ENCODE data around the gene CFAP20. TPM values are rescaled to one million over a fixed set of nuclear protein-coding genes. Genes with fewer than 3 reads are reported as not detected.

Gene CFAP20
- total RNA-seq, 1 experiment from 2014 or later = 58.3 TPM

GRCh38 chr16:58124601-58124915 lies 4.6 kb downstream of the CFAP20 start:
- Histone ChIP-seq H3K79me2 (ENCODE audit: low read length) (peaks cover 91% of the 10 kb centered on the region), H3K27ac (ENCODE audit: low read length) (no peak overlapping the region), H4K20me1 (ENCODE audit: low read length) (peaks cover 64% of the 10 kb centered on the region), H3K9ac (ENCODE audit: low read length) (no peak overlapping the region), H3K4me2 (ENCODE audit: low read length) (peak overlapping the region; percentile 16), H3K27me3 (ENCODE audit: low read length) (no peaks in the 10 kb centered on the region), H3K4me1 (ENCODE audit: insufficient read depth, low read length) (peaks cover 39% of the 10 kb centered on the region), H3K9me2 (replicated peaks; ENCODE audit: low read length) (no peaks in the 10 kb centered on the region), H3K9me3 (ENCODE audit: low read length) (no peaks in the 10 kb centered on the region), H2AFZ (ENCODE audit: low read length) (no peak overlapping the region), H3F3A (ENCODE audit: low read length, unreplicated experiment) (no peaks in the 10 kb centered on the region), H3K4me3 (ENCODE audit: low read length) (no peak overlapping the region), H3K36me3 (ENCODE audit: low read depth, low read length) (no peaks in the 10 kb centered on the region)
- TF ChIP-seq EZH2 (IDR thresholded peaks at IDR 0.05; ENCODE audit: low read length, unreplicated experiment) (no peak), EZH2phosphoT487 (IDR thresholded peaks at IDR 0.05; ENCODE audit: borderline replicate concordance, low read length) (no peak)
- TF ChIP-seq, protein P1, sequence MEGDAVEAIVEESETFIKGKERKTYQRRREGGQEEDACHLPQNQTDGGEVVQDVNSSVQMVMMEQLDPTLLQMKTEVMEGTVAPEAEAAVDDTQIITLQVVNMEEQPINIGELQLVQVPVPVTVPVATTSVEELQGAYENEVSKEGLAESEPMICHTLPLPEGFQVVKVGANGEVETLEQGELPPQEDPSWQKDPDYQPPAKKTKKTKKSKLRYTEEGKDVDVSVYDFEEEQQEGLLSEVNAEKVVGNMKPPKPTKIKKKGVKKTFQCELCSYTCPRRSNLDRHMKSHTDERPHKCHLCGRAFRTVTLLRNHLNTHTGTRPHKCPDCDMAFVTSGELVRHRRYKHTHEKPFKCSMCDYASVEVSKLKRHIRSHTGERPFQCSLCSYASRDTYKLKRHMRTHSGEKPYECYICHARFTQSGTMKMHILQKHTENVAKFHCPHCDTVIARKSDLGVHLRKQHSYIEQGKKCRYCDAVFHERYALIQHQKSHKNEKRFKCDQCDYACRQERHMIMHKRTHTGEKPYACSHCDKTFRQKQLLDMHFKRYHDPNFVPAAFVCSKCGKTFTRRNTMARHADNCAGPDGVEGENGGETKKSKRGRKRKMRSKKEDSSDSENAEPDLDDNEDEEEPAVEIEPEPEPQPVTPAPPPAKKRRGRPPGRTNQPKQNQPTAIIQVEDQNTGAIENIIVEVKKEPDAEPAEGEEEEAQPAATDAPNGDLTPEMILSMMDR (conservative IDR thresholded peaks at IDR 0.05; ENCODE audit: low read depth, low read length) = no peak
- POLR2A ChIA-PET (ENCODE audit: unreplicated experiment) = no interaction called here
- ATAC-seq (peak; percentile 42), DNase-seq (peak; percentile 71)
- CTCF ChIA-PET = no interaction called here
- intact Hi-C loops (cut with micrococcal nuclease) = no loop called here
- BruUV-seq (replicated peaks) = no TSS peak

DNA sequence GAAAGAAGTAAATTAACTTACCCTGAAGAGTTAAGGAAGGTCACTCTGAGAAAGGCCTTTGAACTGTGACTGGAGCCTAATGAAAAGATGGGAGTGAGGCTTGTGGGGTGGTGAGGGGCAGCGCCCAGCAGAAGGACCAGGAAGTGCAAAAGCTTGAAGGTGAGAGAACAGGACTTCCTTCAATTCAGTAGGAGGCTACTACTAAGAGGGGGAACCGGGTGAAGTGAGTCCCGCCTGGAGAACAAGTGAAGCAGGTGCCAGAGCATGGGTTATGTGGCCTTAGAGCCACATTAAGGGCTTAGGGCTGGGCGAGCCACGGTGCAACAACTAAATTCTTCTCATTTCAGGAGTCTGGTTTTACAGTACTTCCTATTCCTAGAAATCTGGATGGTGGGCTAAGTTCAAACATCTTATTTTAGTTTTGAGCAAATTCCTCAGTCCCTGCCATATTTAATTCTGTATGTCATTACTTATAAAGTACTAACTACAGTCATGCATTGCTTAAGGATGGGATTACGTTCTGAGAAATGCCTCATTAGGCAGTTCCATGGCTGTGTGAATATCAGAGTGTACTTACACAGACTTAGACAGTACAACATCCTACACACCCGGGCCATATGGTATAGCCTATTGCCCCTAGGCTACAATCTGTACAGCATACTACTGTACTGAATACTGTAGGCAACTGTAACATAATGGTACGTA lies 5.1 kb downstream of the CFAP20 start:
- Histone ChIP-seq H3K79me2 (ENCODE audit: low read length) (peaks cover 95% of the 10 kb centered on the region), H3K27ac (ENCODE audit: low read length) (no peak overlapping the region), H3K9me2 (replicated peaks; ENCODE audit: low read length) (no peaks in the 10 kb centered on the region), H3K9me3 (ENCODE audit: low read length) (no peaks in the 10 kb centered on the region), H2AFZ (ENCODE audit: low read length) (no peak overlapping the region), H3K36me3 (ENCODE audit: low read depth, low read length) (no peaks in the 10 kb centered on the region), H3K4me1 (ENCODE audit: insufficient read depth, low read length) (peaks cover 39% of the 10 kb centered on the region), H3K4me3 (ENCODE audit: low read length) (no peak overlapping the region), H4K20me1 (ENCODE audit: low read length) (peaks cover 68% of the 10 kb centered on the region), H3K9ac (ENCODE audit: low read length) (no peak overlapping the region), H3K4me2 (ENCODE audit: low read length) (peak overlapping the region; percentile 16), H3K27me3 (ENCODE audit: low read length) (no peaks in the 10 kb centered on the region), H3F3A (ENCODE audit: low read length, unreplicated experiment) (no peaks in the 10 kb centered on the region)
- BruUV-seq (replicated peaks) = no TSS peak
- ChIA-PET CTCF (no interaction called here), POLR2A (ENCODE audit: unreplicated experiment) (no interaction called here)
- TF ChIP-seq EZH2 (IDR thresholded peaks at IDR 0.05; ENCODE audit: low read length, unreplicated experiment) (no peak), EZH2phosphoT487 (IDR thresholded peaks at IDR 0.05; ENCODE audit: borderline replicate concordance, low read length) (no peak)
- TF ChIP-seq, protein P1 (conservative IDR thresholded peaks at IDR 0.05; ENCODE audit: low read depth, low read length) = no peak
- intact Hi-C loops (cut with micrococcal nuclease) = loop anchor here (2.0 kb wide), 1 partner anchor 103 kb away; no protein-coding TSS in a partner anchor
- DNase-seq (no peak), ATAC-seq (no peak)

DNA sequence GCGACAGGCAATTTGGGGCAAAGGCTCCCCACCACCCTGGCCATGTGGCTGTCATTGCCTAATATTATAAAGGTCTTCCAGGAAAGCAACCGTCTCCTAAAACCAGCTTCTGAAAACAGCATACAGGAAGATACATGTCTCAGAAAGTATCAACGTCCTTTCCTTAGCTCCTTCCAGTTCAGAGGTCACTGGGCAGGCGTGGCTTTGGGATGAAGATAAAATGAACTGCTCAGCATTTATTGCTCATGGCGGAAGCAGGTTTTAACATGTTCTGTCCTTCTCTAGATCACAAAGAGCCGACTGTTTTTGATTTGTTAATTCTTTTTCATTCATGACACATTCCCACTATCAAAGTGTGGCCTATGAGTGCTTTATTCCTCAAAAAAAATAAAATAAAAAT lies 8.0 kb downstream of the CFAP20 start:
- Histone ChIP-seq H3F3A (ENCODE audit: low read length, unreplicated experiment) (no peaks in the 10 kb centered on the region), H3K9me2 (replicated peaks; ENCODE audit: low read length) (no peaks in the 10 kb centered on the region), H3K36me3 (ENCODE audit: low read depth, low read length) (peaks cover under 1% of the 10 kb centered on the region; the same call in 1 of the 2 replicates), H2AFZ (ENCODE audit: low read length) (no peak overlapping the region), H3K4me1 (ENCODE audit: insufficient read depth, low read length) (peaks cover 25% of the 10 kb centered on the region), H3K79me2 (ENCODE audit: low read length) (peaks cover 85% of the 10 kb centered on the region), H3K9me3 (ENCODE audit: low read length) (no peaks in the 10 kb centered on the region), H3K4me2 (ENCODE audit: low read length) (no peak overlapping the region), H3K4me3 (ENCODE audit: low read length) (no peak overlapping the region), H3K27me3 (ENCODE audit: low read length) (no peaks in the 10 kb centered on the region), H3K27ac (ENCODE audit: low read length) (no peak overlapping the region), H3K9ac (ENCODE audit: low read length) (no peak overlapping the region), H4K20me1 (ENCODE audit: low read length) (peaks cover 55% of the 10 kb centered on the region)
- ChIA-PET CTCF (interaction anchor here (0.8 to 1.0 kb wide), 2 partner anchors 95 to 121 kb away, joined by 3 to 5 read pairs; partner anchors contain the start of gene MMP15), POLR2A (ENCODE audit: unreplicated experiment) (interaction anchor here (0.6 kb wide), 1 partner anchor 44 kb away, joined by 8 read pairs; no protein-coding TSS in a partner anchor)
- intact Hi-C loops (cut with micrococcal nuclease) = no loop called here
- ATAC-seq (no peak), DNase-seq (no peak)
- TF ChIP-seq, protein P1 (conservative IDR thresholded peaks at IDR 0.05; ENCODE audit: low read depth, low read length) = no peak
- no peak for TF ChIP-seq EZH2phosphoT487 (IDR thresholded peaks at IDR 0.05; ENCODE audit: borderline replicate concordance, low read length)
- no peak for TF ChIP-seq EZH2 (IDR thresholded peaks at IDR 0.05; ENCODE audit: low read length, unreplicated experiment)
- BruUV-seq (replicated peaks) = no TSS peak
